SK-N-SH treated with all-trans-retinoic acid at 6 μM for 48 hours (cell line): ENCODE measurements around the gene RAET1L.
"Not testable (repeated sequence)": the region's sequence is repeated elsewhere in the genome, so short reads cannot be mapped to it uniquely, and the experiment has no call there.

ENCODE experiments used
- ARNTL ChIP-seq: fragments of 450-650 bp; formaldehyde crosslinking; IDR thresholded peaks from 2 replicates; pipeline ENCODE4 v1.5.0; 2020; ENCODE audit warnings: low read depth, mild to moderate bottlenecking, moderate library complexity, borderline replicate concordance
- GLIS3 ChIP-seq: fragments of 250-450 bp; sonication (Bioruptor Pico); IDR thresholded peaks from 2 replicates; pipeline ENCODE4 v1.5.0; 2020; ENCODE audit warnings: mild to moderate bottlenecking, moderate library complexity
- ISL1 ChIP-seq: fragments of 250-450 bp; sonication (Bioruptor Pico); IDR thresholded peaks from 2 replicates; pipeline ENCODE4 v2.1.2; 2022; ENCODE audit warnings: mild to moderate bottlenecking, moderate library complexity
- ZNF70 ChIP-seq: fragments of 450-650 bp; formaldehyde crosslinking; IDR thresholded peaks from 2 replicates; pipeline ENCODE4 v1.5.0; 2020; ENCODE audit warnings: mild to moderate bottlenecking, moderate library complexity

DNA sequence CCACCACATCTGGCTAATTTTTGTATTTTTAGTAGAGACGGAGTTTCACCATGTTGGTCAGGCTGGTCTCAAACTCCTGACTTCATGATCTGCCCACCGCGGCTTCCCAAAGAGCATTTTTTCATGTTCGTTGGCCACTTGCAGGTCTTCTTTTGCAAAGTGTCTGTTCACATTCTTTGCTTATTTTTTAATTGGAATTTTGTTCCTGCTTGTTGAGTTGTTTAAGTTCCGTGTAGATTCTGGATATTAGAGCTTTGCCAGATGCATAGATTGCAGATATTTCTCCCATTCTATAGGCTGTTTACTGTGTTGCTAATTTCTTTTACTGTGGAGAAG lies 8.2 kb downstream of the RAET1L start:
- not testable (repeated sequence) for TF ChIP-seq ARNTL, GLIS3, ZNF70, ISL1 (CRISPR knock-in tag)
